ENCODE results near the gene TOP2B. TPM values are rescaled to one million over a fixed set of nuclear protein-coding genes. Genes with fewer than 3 reads are reported as not detected.

TOP2B gene
- total RNA-seq, 1 experiment from 2014 or later = 106 TPM

- Histone ChIP-seq H3K27ac (no peak overlapping the region), H3K27me3 (ENCODE audit: insufficient read depth, low read depth) (no peaks in the 10 kb centered on the region), H3K4me3 (no peak overlapping the region), H2AFZ (no peak overlapping the region), H3K4me1 (replicated peaks; ENCODE audit: insufficient read depth) (no peaks in the 10 kb centered on the region), H3K9me3 (ENCODE audit: insufficient read depth, low read depth) (no peaks in the 10 kb centered on the region), H3K4me2 (no peak overlapping the region), H3K36me3 (ENCODE audit: low read depth) (no peaks in the 10 kb centered on the region), H3K79me2 (ENCODE audit: low read depth) (no peaks in the 10 kb centered on the region), H3F3A (ENCODE audit: insufficient read depth, low read depth) (no peaks in the 10 kb centered on the region), H3K9me2 (ENCODE audit: insufficient read depth) (no peaks in the 10 kb centered on the region), H4K20me1 (ENCODE audit: insufficient read depth) (no peaks in the 10 kb centered on the region)
- ChIA-PET POLR2A (ENCODE audit: unreplicated experiment) (no interaction called here), CTCF (no interaction called here)
- TF ChIP-seq CTCF (conservative IDR thresholded peaks at IDR 0.05) = no peak
- TF ChIP-seq EZH2 (IDR thresholded peaks at IDR 0.05; ENCODE audit: low read depth) = no peak
- intact Hi-C loops (cut with micrococcal nuclease; ENCODE audit: unreplicated experiment) = no loop called here
- BruUV-seq (replicated peaks) = no TSS peak
- no peak for DNase-seq
Observed at GRCh38 chr3:25678581-25678980, 13.9 kb upstream of the TOP2B start.

- Histone ChIP-seq H4K20me1 (ENCODE audit: insufficient read depth) (no peaks in the 10 kb centered on the region), H2AFZ (no peak overlapping the region), H3K4me1 (replicated peaks; ENCODE audit: insufficient read depth) (no peaks in the 10 kb centered on the region), H3F3A (ENCODE audit: insufficient read depth, low read depth) (no peaks in the 10 kb centered on the region), H3K27ac (no peak overlapping the region), H3K4me3 (no peak overlapping the region), H3K4me2 (no peak overlapping the region), H3K79me2 (ENCODE audit: low read depth) (no peaks in the 10 kb centered on the region), H3K9me3 (ENCODE audit: insufficient read depth, low read depth) (no peaks in the 10 kb centered on the region), H3K27me3 (ENCODE audit: insufficient read depth, low read depth) (no peaks in the 10 kb centered on the region), H3K9me2 (ENCODE audit: insufficient read depth) (no peaks in the 10 kb centered on the region), H3K36me3 (ENCODE audit: low read depth) (no peaks in the 10 kb centered on the region)
- POLR2A ChIA-PET (ENCODE audit: unreplicated experiment) = no interaction called here
- BruUV-seq (replicated peaks) = no TSS peak
- CTCF ChIA-PET = no interaction called here
- DNase-seq = no peak
- no peak for TF ChIP-seq EZH2 (IDR thresholded peaks at IDR 0.05; ENCODE audit: low read depth)
- no peak for TF ChIP-seq CTCF (conservative IDR thresholded peaks at IDR 0.05)
- intact Hi-C loops (cut with micrococcal nuclease; ENCODE audit: unreplicated experiment) = no loop called here
Observed at GRCh38 chr3:25677121-25677520, 12.4 kb upstream of the TOP2B start.

GRCh38 chr3:25674670-25675069 is 10.0 kb upstream of the TOP2B start:
- intact Hi-C loops (cut with micrococcal nuclease; ENCODE audit: unreplicated experiment) = no loop called here
- no peaks in the 10 kb centered on the region for H3K36me3 ChIP-seq (ENCODE audit: low read depth)
- no peaks in the 10 kb centered on the region for H3K9me2 ChIP-seq (ENCODE audit: insufficient read depth)
- H4K20me1 ChIP-seq (ENCODE audit: insufficient read depth) = no peaks in the 10 kb centered on the region
- DNase-seq = no peak
- H3K4me1 ChIP-seq (replicated peaks; ENCODE audit: insufficient read depth) = no peaks in the 10 kb centered on the region
- ChIA-PET POLR2A (ENCODE audit: unreplicated experiment) (no interaction called here), CTCF (no interaction called here)
- no peaks in the 10 kb centered on the region for H3K27me3 ChIP-seq (ENCODE audit: insufficient read depth, low read depth)
- BruUV-seq (replicated peaks) = no TSS peak
- no peak overlapping the region for H3K27ac ChIP-seq
- H3K4me3 ChIP-seq = no peak overlapping the region
- H3K9me3 ChIP-seq (ENCODE audit: insufficient read depth, low read depth) = no peaks in the 10 kb centered on the region
- no peak overlapping the region for H2AFZ ChIP-seq
- H3K4me2 ChIP-seq = no peak overlapping the region
- H3F3A ChIP-seq (ENCODE audit: insufficient read depth, low read depth) = no peaks in the 10 kb centered on the region
- TF ChIP-seq CTCF (conservative IDR thresholded peaks at IDR 0.05) = no peak
- TF ChIP-seq EZH2 (IDR thresholded peaks at IDR 0.05; ENCODE audit: low read depth) = no peak
- H3K79me2 ChIP-seq (ENCODE audit: low read depth) = no peaks in the 10 kb centered on the region
